Measurements from ENCODE around the gene ACTL8.

Gene ACTL8, protein sequence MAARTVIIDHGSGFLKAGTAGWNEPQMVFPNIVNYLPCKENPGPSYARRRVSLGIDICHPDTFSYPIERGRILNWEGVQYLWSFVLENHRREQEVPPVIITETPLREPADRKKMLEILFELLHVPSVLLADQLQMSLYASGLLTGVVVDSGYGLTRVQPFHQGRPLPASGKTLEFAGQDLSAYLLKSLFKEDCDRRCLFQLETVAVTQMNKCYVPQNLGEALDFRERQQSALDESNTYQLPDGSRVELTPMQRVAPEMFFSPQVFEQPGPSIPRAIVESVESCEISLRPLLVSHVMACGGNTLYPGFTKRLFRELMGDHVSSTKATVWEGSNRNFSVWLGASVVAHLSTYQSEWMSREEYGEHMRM

GRCh38 chr1:17755120-17755519, at the start of gene ACTL8:
Gene ACTL8, plus strand, starts transcription at chr1:17755333. Its CDS starts 67,676 bp downstream, at chr1:17823009.
- H3K9me3 ChIP-seq (ENCODE audit: control insufficient read depth, insufficient read depth, low read depth, low read length): peaks cover 60% of the 10 kb centered on the region

GRCh38 chr1:17706445-17706844, 48.7 kb upstream of the ACTL8 start:
- Histone ChIP-seq H3K4me3 (ENCODE audit: low read depth, low read length) (no peak overlapping the region), H3K27me3 (ENCODE audit: control insufficient read depth, insufficient read depth, low read length) (peaks cover 4% of the 10 kb centered on the region; the same call in 1 of the 2 replicates)

More at GRCh38 chr1:17755120-17755519, at the start of gene ACTL8:
- H3K4me1 ChIP-seq (ENCODE audit: control insufficient read depth, insufficient read depth, low read length): no peaks in the 10 kb centered on the region
- no peaks in the 10 kb centered on the region for H3K36me3 ChIP-seq (ENCODE audit: control insufficient read depth, insufficient read depth, low read length)
- H3K4me3 ChIP-seq (ENCODE audit: low read depth, low read length): no peak within 1 kb of the TSS
- H3K27me3 ChIP-seq (ENCODE audit: control insufficient read depth, insufficient read depth, low read length): no peaks in the 10 kb centered on the region
- H3K27ac ChIP-seq (ENCODE audit: low read depth, low read length): no peak within 1 kb of the TSS
- H3K9ac ChIP-seq (ENCODE audit: low read length): no peak within 1 kb of the TSS

DNA sequence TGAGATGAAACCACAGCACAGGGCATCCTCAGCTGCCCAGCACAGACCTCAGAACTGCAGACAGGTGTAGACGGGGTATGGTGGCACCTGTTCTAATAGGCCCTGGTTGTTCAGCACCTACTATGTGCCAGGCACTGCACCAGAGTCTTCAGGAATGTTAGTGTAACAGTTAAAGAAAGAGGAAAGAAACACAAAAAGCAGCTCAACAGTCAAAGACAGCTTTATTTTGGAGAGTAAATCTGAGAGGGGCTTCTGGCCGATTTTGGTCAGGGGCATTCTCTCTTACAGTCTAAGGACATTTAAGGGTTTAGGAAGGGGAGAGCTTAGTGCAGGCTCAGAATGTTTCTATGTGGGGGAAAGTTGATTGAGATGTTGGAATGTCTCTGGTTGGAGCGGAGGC, 45.2 kb upstream of the ACTL8 start:
- Histone ChIP-seq H3K4me1 (ENCODE audit: control insufficient read depth, insufficient read depth, low read length) (no peaks in the 10 kb centered on the region), H3K4me3 (ENCODE audit: low read depth, low read length) (no peak overlapping the region), H3K9ac (ENCODE audit: low read length) (no peak overlapping the region), H3K27me3 (ENCODE audit: control insufficient read depth, insufficient read depth, low read length) (peaks cover 4% of the 10 kb centered on the region; the same call in 1 of the 2 replicates), H3K9me3 (ENCODE audit: control insufficient read depth, insufficient read depth, low read depth, low read length) (peaks cover 22% of the 10 kb centered on the region), H3K36me3 (ENCODE audit: control insufficient read depth, insufficient read depth, low read length) (no peaks in the 10 kb centered on the region), H3K27ac (ENCODE audit: low read depth, low read length) (no peak overlapping the region)

More at GRCh38 chr1:17706445-17706844, 48.7 kb upstream of the ACTL8 start:
- Histone ChIP-seq H3K9me3 (ENCODE audit: control insufficient read depth, insufficient read depth, low read depth, low read length) (peaks cover 19% of the 10 kb centered on the region), H3K36me3 (ENCODE audit: control insufficient read depth, insufficient read depth, low read length) (no peaks in the 10 kb centered on the region), H3K27ac (ENCODE audit: low read depth, low read length) (no peak overlapping the region), H3K4me1 (ENCODE audit: control insufficient read depth, insufficient read depth, low read length) (peaks cover 5% of the 10 kb centered on the region; the same call in 1 of the 2 replicates), H3K9ac (ENCODE audit: low read length) (no peak overlapping the region)

- H3K4me1 ChIP-seq (ENCODE audit: control insufficient read depth, insufficient read depth, low read length): no peaks in the 10 kb centered on the region
- H3K9me3 ChIP-seq (ENCODE audit: control insufficient read depth, insufficient read depth, low read depth, low read length): peaks cover 22% of the 10 kb centered on the region
- H3K27ac ChIP-seq (ENCODE audit: low read depth, low read length): no peak overlapping the region
- H3K9ac ChIP-seq (ENCODE audit: low read length): no peak overlapping the region
- H3K27me3 ChIP-seq (ENCODE audit: control insufficient read depth, insufficient read depth, low read length): peaks cover 2% of the 10 kb centered on the region; the same call in 1 of the 2 replicates
- H3K36me3 ChIP-seq (ENCODE audit: control insufficient read depth, insufficient read depth, low read length): no peaks in the 10 kb centered on the region
- H3K4me3 ChIP-seq (ENCODE audit: low read depth, low read length): no peak overlapping the region
Observed at GRCh38 chr1:17710889-17711576, 44.1 kb upstream of the ACTL8 start.

GRCh38 chr1:17711577-17711910, 43.6 kb upstream of the ACTL8 start:
- no peaks in the 10 kb centered on the region for H3K27me3 ChIP-seq (ENCODE audit: control insufficient read depth, insufficient read depth, low read length)
- H3K4me1 ChIP-seq (ENCODE audit: control insufficient read depth, insufficient read depth, low read length): no peaks in the 10 kb centered on the region
- H3K27ac ChIP-seq (ENCODE audit: low read depth, low read length): no peak overlapping the region
- peaks cover 22% of the 10 kb centered on the region for H3K9me3 ChIP-seq (ENCODE audit: control insufficient read depth, insufficient read depth, low read depth, low read length)
- no peaks in the 10 kb centered on the region for H3K36me3 ChIP-seq (ENCODE audit: control insufficient read depth, insufficient read depth, low read length)
- no peak overlapping the region for H3K4me3 ChIP-seq (ENCODE audit: low read depth, low read length)
- no peak overlapping the region for H3K9ac ChIP-seq (ENCODE audit: low read length)

DNA sequence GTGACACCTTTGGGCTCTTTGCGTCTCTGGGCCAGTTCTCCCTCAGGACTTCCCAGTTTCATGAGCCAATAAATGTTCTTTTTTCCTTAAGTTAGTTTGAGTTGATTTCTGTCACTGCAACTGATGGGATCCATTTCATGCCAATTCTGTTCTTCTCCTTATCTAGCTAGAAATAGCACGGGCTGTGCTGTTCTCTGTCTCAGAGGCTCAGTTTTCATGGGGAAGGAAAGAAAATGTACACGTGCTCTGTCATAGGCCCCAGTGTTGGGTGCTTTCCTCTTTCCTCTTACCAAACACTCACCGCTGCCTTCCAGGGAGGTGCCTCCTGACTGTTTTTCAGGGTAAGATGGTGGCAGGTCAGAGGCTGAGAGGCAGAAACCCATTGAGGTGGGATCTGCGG, 43.2 kb upstream of the ACTL8 start:
- H3K27me3 ChIP-seq (ENCODE audit: control insufficient read depth, insufficient read depth, low read length): no peaks in the 10 kb centered on the region
- no peak overlapping the region for H3K27ac ChIP-seq (ENCODE audit: low read depth, low read length)
- H3K36me3 ChIP-seq (ENCODE audit: control insufficient read depth, insufficient read depth, low read length): no peaks in the 10 kb centered on the region
- no peak overlapping the region for H3K4me3 ChIP-seq (ENCODE audit: low read depth, low read length)
- H3K9ac ChIP-seq (ENCODE audit: low read length): no peak overlapping the region
- H3K4me1 ChIP-seq (ENCODE audit: control insufficient read depth, insufficient read depth, low read length): no peaks in the 10 kb centered on the region
- peaks cover 22% of the 10 kb centered on the region for H3K9me3 ChIP-seq (ENCODE audit: control insufficient read depth, insufficient read depth, low read depth, low read length)

DNA sequence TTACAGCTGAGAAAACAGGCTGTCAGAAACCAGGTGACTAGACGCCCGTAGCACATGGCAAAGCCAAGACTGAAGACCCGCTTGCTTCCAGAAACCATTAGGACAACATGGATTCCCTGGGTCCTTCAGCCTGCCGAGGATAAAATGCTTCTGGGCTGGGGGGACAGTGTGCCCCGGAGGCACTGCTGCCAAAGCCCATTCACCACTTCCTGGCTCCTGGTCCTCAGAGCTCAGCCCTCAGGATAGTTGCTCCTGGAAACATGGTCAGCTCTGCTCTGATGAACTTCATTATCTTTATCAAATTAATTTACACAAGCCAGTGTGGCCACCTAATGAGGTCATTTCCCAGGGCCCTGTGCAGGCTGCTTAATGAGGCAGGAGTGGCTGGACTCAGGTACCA, 41.1 kb upstream of the ACTL8 start:
- Histone ChIP-seq H3K36me3 (ENCODE audit: control insufficient read depth, insufficient read depth, low read length) (no peaks in the 10 kb centered on the region), H3K4me1 (ENCODE audit: control insufficient read depth, insufficient read depth, low read length) (no peaks in the 10 kb centered on the region), H3K9ac (ENCODE audit: low read length) (no peak overlapping the region), H3K27ac (ENCODE audit: low read depth, low read length) (no peak overlapping the region), H3K9me3 (ENCODE audit: control insufficient read depth, insufficient read depth, low read depth, low read length) (peaks cover 22% of the 10 kb centered on the region), H3K27me3 (ENCODE audit: control insufficient read depth, insufficient read depth, low read length) (no peaks in the 10 kb centered on the region), H3K4me3 (ENCODE audit: low read depth, low read length) (no peak overlapping the region)

DNA sequence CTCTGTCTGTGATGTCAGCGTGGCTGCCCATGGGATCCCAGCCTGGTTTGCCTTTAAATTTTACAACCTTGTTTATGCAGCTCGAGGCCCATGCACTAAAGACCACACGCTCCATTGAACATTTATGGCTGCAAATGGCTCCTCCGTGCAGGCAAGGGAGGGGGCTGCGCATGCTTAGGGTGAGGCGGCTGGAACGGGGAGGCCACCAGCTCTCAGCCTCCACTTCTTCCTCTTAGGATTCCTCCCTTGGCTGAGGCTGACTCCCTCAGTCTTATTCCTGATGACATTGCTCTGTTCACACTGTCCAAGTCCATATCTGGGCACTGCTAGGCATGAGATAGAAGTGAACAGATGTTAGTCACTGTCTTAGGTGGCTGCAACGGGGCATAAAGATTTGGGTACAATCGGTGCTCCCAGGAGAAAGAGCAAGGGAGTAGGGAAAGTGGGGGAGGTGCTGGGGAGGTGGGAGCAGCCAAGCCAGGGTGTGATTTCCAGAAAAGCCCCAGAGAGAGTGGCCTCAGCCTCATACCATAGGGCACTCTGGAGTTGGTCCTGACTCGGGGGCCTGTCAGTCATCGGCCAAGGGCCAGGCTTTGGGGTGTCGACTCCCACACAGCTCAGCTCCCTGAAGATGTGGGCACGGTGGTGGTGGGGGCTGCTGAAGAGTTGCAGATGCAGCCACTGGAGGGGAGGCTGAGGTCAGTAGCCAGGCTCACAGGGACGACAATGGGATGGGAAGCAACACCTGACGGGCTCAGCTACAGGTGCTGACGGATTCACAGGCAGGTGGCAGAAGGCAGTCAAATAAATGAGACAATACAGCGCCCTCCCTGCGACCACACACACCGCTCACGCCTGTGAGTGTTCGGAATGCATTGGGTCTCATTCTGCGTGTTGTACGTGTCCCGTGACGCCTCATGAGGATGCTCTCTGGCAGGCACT, 37.3 kb upstream of the ACTL8 start:
- Histone ChIP-seq H3K36me3 (ENCODE audit: control insufficient read depth, insufficient read depth, low read length) (no peaks in the 10 kb centered on the region), H3K9ac (ENCODE audit: low read length) (no peak overlapping the region), H3K4me3 (ENCODE audit: low read depth, low read length) (no peak overlapping the region)

DNA sequence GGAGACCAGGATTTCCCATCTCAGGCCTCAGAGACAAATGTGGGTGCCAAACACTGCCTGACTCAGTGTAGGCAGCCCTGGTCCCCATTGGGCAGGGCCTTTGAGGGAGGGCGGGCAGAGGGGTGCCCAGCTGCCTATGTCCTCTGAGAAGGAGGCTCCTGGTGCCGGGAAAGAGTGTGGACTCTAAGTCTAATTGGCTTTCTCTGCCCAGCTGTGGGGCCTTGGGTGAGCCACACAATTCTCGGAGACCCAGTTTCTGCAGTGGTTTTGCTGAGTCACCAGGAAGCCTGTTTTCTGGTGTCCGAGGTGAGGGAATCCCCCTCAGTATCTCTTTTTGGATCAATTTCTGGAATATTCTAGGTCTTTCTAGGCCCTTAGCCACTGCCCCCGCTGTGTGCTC, 35.3 kb upstream of the ACTL8 start:
- H3K27me3 ChIP-seq (ENCODE audit: control insufficient read depth, insufficient read depth, low read length): no peaks in the 10 kb centered on the region; the same call in 1 of the 2 replicates
- no peaks in the 10 kb centered on the region for H3K4me1 ChIP-seq (ENCODE audit: control insufficient read depth, insufficient read depth, low read length)
- no peak overlapping the region for H3K27ac ChIP-seq (ENCODE audit: low read depth, low read length)
- H3K9ac ChIP-seq (ENCODE audit: low read length): no peak overlapping the region
- no peaks in the 10 kb centered on the region for H3K9me3 ChIP-seq (ENCODE audit: control insufficient read depth, insufficient read depth, low read depth, low read length)
- H3K36me3 ChIP-seq (ENCODE audit: control insufficient read depth, insufficient read depth, low read length): no peaks in the 10 kb centered on the region
- H3K4me3 ChIP-seq (ENCODE audit: low read depth, low read length): no peak overlapping the region

More for the DNA sequence above, 37.3 kb upstream of the ACTL8 start:
- H3K4me1 ChIP-seq (ENCODE audit: control insufficient read depth, insufficient read depth, low read length): no peaks in the 10 kb centered on the region
- H3K27me3 ChIP-seq (ENCODE audit: control insufficient read depth, insufficient read depth, low read length): no peaks in the 10 kb centered on the region; the same call in 1 of the 2 replicates
- H3K9me3 ChIP-seq (ENCODE audit: control insufficient read depth, insufficient read depth, low read depth, low read length): no peaks in the 10 kb centered on the region
- no peak overlapping the region for H3K27ac ChIP-seq (ENCODE audit: low read depth, low read length)

- no peaks in the 10 kb centered on the region; the same call in 1 of the 2 replicates for H3K27me3 ChIP-seq (ENCODE audit: control insufficient read depth, insufficient read depth, low read length)
- H3K4me3 ChIP-seq (ENCODE audit: low read depth, low read length): no peak overlapping the region
- no peaks in the 10 kb centered on the region for H3K4me1 ChIP-seq (ENCODE audit: control insufficient read depth, insufficient read depth, low read length)
- no peaks in the 10 kb centered on the region for H3K36me3 ChIP-seq (ENCODE audit: control insufficient read depth, insufficient read depth, low read length)
- no peak overlapping the region for H3K9ac ChIP-seq (ENCODE audit: low read length)
- no peaks in the 10 kb centered on the region for H3K9me3 ChIP-seq (ENCODE audit: control insufficient read depth, insufficient read depth, low read depth, low read length)
- no peak overlapping the region for H3K27ac ChIP-seq (ENCODE audit: low read depth, low read length)
Observed at GRCh38 chr1:17721444-17721843, 33.7 kb upstream of the ACTL8 start.

Data from HUES6 (cell line).